ENCODE measurements around the gene CACNA1C. TPM values are rescaled to one million over a fixed set of nuclear protein-coding genes. Genes with fewer than 3 reads are reported as not detected.

Gene CACNA1C
- total RNA-seq, 4 donors from 2014 or later = 44.1 to 104 (median 49.4) TPM

GRCh38 chr12:2267703-2268470 lies 215.1 kb downstream of the CACNA1C start:
- no peaks in the 10 kb centered on the region for H3K27me3 ChIP-seq
- intact Hi-C loops (cut with DNase I) = loop anchor here (5.0 kb wide), 2 partner anchors 86 to 106 kb away; no protein-coding TSS in a partner anchor
- peak overlapping the region; percentile 78 to 86 (median 84) for H3K27ac ChIP-seq (replicated peaks in 1 of 4)
- peaks cover 68 to 85% (median 79%) of the 10 kb centered on the region in 4 donors for H3K4me1 ChIP-seq
- 45% methylated on average over 13 of the region's 13 CpGs for WGBS
- no peaks in the 10 kb centered on the region for H3K9me3 ChIP-seq
- no peaks in the 10 kb centered on the region for H3K36me3 ChIP-seq
- peak; percentile 62 to 79 for TF ChIP-seq POLR2AphosphoS5 (IDR thresholded peaks at IDR 0.05)
- no peak for TF ChIP-seq EP300 (IDR thresholded peaks at IDR 0.05)
- no peak for DNase-seq (ENCODE audit: extremely low spot score)
- H3K4me3 ChIP-seq = peak overlapping the region in 1 of 4 donors; percentile 16

GRCh38 chr12:2268471-2269286 lies 215.9 kb downstream of the CACNA1C start:
- DNase-seq (ENCODE audit: extremely low spot score) = no peak
- no peaks in the 10 kb centered on the region for H3K36me3 ChIP-seq
- no peaks in the 10 kb centered on the region for H3K27me3 ChIP-seq
- H3K4me3 ChIP-seq = no peak overlapping the region
- peaks cover 71 to 87% (median 81%) of the 10 kb centered on the region in 4 donors for H3K4me1 ChIP-seq
- WGBS = 53% methylated on average over 17 of the region's 18 CpGs
- no peaks in the 10 kb centered on the region for H3K9me3 ChIP-seq
- TF ChIP-seq POLR2A (IDR thresholded peaks at IDR 0.05; ENCODE audit: low read depth) = no peak
- TF ChIP-seq EP300 (IDR thresholded peaks at IDR 0.05) = peak; percentile 7
- peak; percentile 25 to 79 for TF ChIP-seq POLR2AphosphoS5 (IDR thresholded peaks at IDR 0.05)
- no peak for TF ChIP-seq CTCF (IDR thresholded peaks at IDR 0.05)
- peak overlapping the region; percentile 78 to 86 (median 84) for H3K27ac ChIP-seq (replicated peaks in 1 of 4)
- intact Hi-C loops (cut with DNase I) = loop anchor here (5.0 kb wide), 2 partner anchors 86 to 106 kb away; no protein-coding TSS in a partner anchor

- TF ChIP-seq EP300 (IDR thresholded peaks at IDR 0.05) (no peak), POLR2AphosphoS5 (IDR thresholded peaks at IDR 0.05) (no peak), CTCF (IDR thresholded peaks at IDR 0.05) (no peak), POLR2A (IDR thresholded peaks at IDR 0.05; ENCODE audit: low read depth) (no peak)
- Histone ChIP-seq H3K36me3 (no peaks in the 10 kb centered on the region), H3K27ac (replicated peaks in 1 of 4) (peak overlapping the region; percentile 78 to 86 (median 84)), H3K4me3 (no peak overlapping the region), H3K9me3 (no peaks in the 10 kb centered on the region), H3K4me1 (peaks cover 58 to 79% (median 67%) of the 10 kb centered on the region in 4 donors), H3K27me3 (no peaks in the 10 kb centered on the region)
- intact Hi-C loops (cut with DNase I) = loop anchor here (5.0 kb wide), 1 partner anchor 214 kb away; no protein-coding TSS in a partner anchor
- 89% methylated on average over 6 of the region's 6 CpGs for WGBS
- DNase-seq (ENCODE audit: extremely low spot score) = no peak
Measured at GRCh38 chr12:2270846-2271245, 218.1 kb downstream of the CACNA1C start.

GRCh38 chr12:2271961-2272360 lies 219.2 kb downstream of the CACNA1C start:
- TF ChIP-seq CTCF (IDR thresholded peaks at IDR 0.05) (no peak), POLR2A (IDR thresholded peaks at IDR 0.05; ENCODE audit: low read depth) (no peak)
- Histone ChIP-seq H3K27me3 (no peaks in the 10 kb centered on the region), H3K27ac (replicated peaks in 1 of 4) (peak overlapping the region; percentile 49 to 86 (median 81)), H3K4me1 (peaks cover 47 to 68% (median 56%) of the 10 kb centered on the region in 4 donors), H3K9me3 (no peaks in the 10 kb centered on the region), H3K4me3 (no peak overlapping the region), H3K36me3 (no peaks in the 10 kb centered on the region)
- intact Hi-C loops (cut with DNase I) = loop anchor here (5.0 kb wide), 1 partner anchor 215 kb away; no protein-coding TSS in a partner anchor
- WGBS = 89% methylated on average over 4 of the region's 4 CpGs
- no peak for DNase-seq (ENCODE audit: extremely low spot score)

- DNase-seq (ENCODE audit: extremely low spot score) = no peak
- H3K27ac ChIP-seq (replicated peaks in 1 of 4) = peak overlapping the region; percentile 49 to 86 (median 72)
Measured at GRCh38 chr12:2273288-2273687, 220.5 kb downstream of the CACNA1C start.

More at GRCh38 chr12:2273288-2273687, 220.5 kb downstream of the CACNA1C start:
- no peak for TF ChIP-seq EP300 (IDR thresholded peaks at IDR 0.05)
- TF ChIP-seq CTCF (IDR thresholded peaks at IDR 0.05) = peak; percentile 60 to 74 (median 61)
- no peak for TF ChIP-seq POLR2AphosphoS5 (IDR thresholded peaks at IDR 0.05)
- no peak for TF ChIP-seq POLR2A (IDR thresholded peaks at IDR 0.05; ENCODE audit: low read depth)
- Histone ChIP-seq H3K9me3 (no peaks in the 10 kb centered on the region), H3K4me1 (peaks cover 34 to 55% (median 42%) of the 10 kb centered on the region in 4 donors), H3K27me3 (no peaks in the 10 kb centered on the region), H3K4me3 (no peak overlapping the region), H3K36me3 (no peaks in the 10 kb centered on the region)
- intact Hi-C loops (cut with DNase I) = loop anchor here (5.0 kb wide), 1 partner anchor 216 kb away; no protein-coding TSS in a partner anchor
- 49% methylated on average over 4 of the region's 4 CpGs for whole genome bisulfite sequencing
